DND-41 (cell line): ENCODE results near the gene M6PR.

ENCODE experiments used
- CTCF ChIP-seq: IDR thresholded peaks from 2 replicates; pipeline ENCODE4 v1.5.1; 2012; ENCODE audit warnings: borderline replicate concordance, low read length, moderate library complexity, mild to moderate bottlenecking; ENCODE audit not compliant: poor library complexity, severe bottlenecking; ENCODE audit errors: extremely low read depth
- EZH2 ChIP-seq: IDR thresholded peaks from 3 replicates; pipeline ENCODE4 v1.6.1; 2012; ENCODE audit warnings: borderline replicate concordance, low read depth, mild to moderate bottlenecking, moderate library complexity, low read length, inconsistent platforms; ENCODE audit not compliant: severe bottlenecking

GRCh38 chr12:8956073-8956472 lies 6.6 kb upstream of the M6PR start:
- TF ChIP-seq CTCF (no peak), EZH2 (no peak)
